ENCODE measurements around the gene MAFB.

MAFB gene

GRCh38 chr20:40664891-40665290, 24.1 kb downstream of the MAFB start:
- no peak for TF ChIP-seq CTCF (IDR thresholded peaks at IDR 0.05; ENCODE audit: extremely low read depth, missing control alignments)
- no peak for DNase-seq (ENCODE audit: low spot score)

GRCh38 chr20:40663991-40664880, 24.8 kb downstream of the MAFB start:
- no peak for TF ChIP-seq CTCF (IDR thresholded peaks at IDR 0.05; ENCODE audit: extremely low read depth, missing control alignments)
- no peak for DNase-seq (ENCODE audit: low spot score)

- DNase-seq (ENCODE audit: low spot score) = no peak
- TF ChIP-seq CTCF (IDR thresholded peaks at IDR 0.05; ENCODE audit: extremely low read depth, missing control alignments) = no peak
These were observed 25.7 kb downstream of the MAFB start for GRCh38 chr20:40663304-40663790.

- TF ChIP-seq CTCF (IDR thresholded peaks at IDR 0.05; ENCODE audit: extremely low read depth, missing control alignments) = no peak
- DNase-seq (ENCODE audit: low spot score) = no peak
These were observed 29.5 kb downstream of the MAFB start for GRCh38 chr20:40659567-40659966.

- no peak for TF ChIP-seq CTCF (IDR thresholded peaks at IDR 0.05; ENCODE audit: extremely low read depth, missing control alignments)
- no peak for DNase-seq (ENCODE audit: low spot score)
These were observed 30.5 kb downstream of the MAFB start for GRCh38 chr20:40658509-40658908.

GRCh38 chr20:40657526-40657925, 31.5 kb downstream of the MAFB start:
- DNase-seq (ENCODE audit: low spot score) = no peak
- TF ChIP-seq CTCF (IDR thresholded peaks at IDR 0.05; ENCODE audit: extremely low read depth, missing control alignments) = no peak

GRCh38 chr20:40655451-40655850, 33.6 kb downstream of the MAFB start:
- no peak for DNase-seq (ENCODE audit: low spot score)
- TF ChIP-seq CTCF (IDR thresholded peaks at IDR 0.05; ENCODE audit: extremely low read depth, missing control alignments) = no peak
